Right lobe of liver (tissue), 6 donors: ENCODE measurements around the gene KCNAB1. TPM values are rescaled to one million over a fixed set of nuclear protein-coding genes. Genes with fewer than 3 reads are reported as not detected.
A peak's percentile ranks its signal among the peaks of the same experiment; 100 is the strongest.

Source experiments
- ATAC-seq, 4 donors: fragments of 200-7000 bp; cut with Tn5 transposase; one replicate each; pipeline ENCODE4 v1.9.1; 2020; ENCODE audit warnings: mild to moderate bottlenecking in 4 of 4, moderate library complexity in 4 of 4
- DNase-seq, 3 donors: peaks; one replicate each; pipeline ENCODE4 v3.0.0-alpha.2; 2020
- H3K27ac ChIP-seq, 3 donors: fragments of 200-600 bp; one replicate each; pipeline ENCODE4 v1.8.0; 2022
- H3K27me3 ChIP-seq, 2 donors: fragments of 200-600 bp; one replicate each; pipeline ENCODE4 v1.8.0; 2022
- H3K36me3 ChIP-seq, 4 donors: fragments of 200-600 bp; sonication (generic) in 1 of 4; one replicate each; pipeline versions ENCODE4 v1.5.1 to v1.8.0; 2017 to 2022; ENCODE audit warnings: control low read depth in 1 of 4
- H3K4me1 ChIP-seq, 4 donors: fragments of 200-600 bp; sonication (generic) in 1 of 4; one replicate each; pipeline versions ENCODE4 v1.5.1 to v1.8.0; 2017 to 2022; ENCODE audit warnings: control low read depth in 1 of 4
- H3K4me3 ChIP-seq, 3 donors: fragments of 200-600 bp; one replicate each; pipeline ENCODE4 v1.8.0; 2022
- H3K9me3 ChIP-seq, 4 donors: fragments of 200-600 bp; sonication (generic) in 1 of 4; one replicate each; pipeline versions ENCODE4 v1.5.1 to v1.8.0; 2017 to 2022; ENCODE audit warnings: control low read depth in 1 of 4
- POLR2A ChIP-seq: fragments of 450-650 bp; IDR thresholded peaks from one replicate; pipeline ENCODE4 v1.6.1; 2017; ENCODE audit warnings: antibody characterized with exemption, mild to moderate bottlenecking
- WGBS: methylation state at CpG from one replicate; pipeline ENCODE4 v1.1.6; 2018; ENCODE audit warnings: low coverage, low lambda C conversion rate; ENCODE audit not compliant: insufficient coverage; ENCODE audit errors: missing lambda C conversion rate; 5-methylcytosine and 5-hydroxymethylcytosine counted together
- intact Hi-C, 2 donors: fragments of 100-400 bp; cut with DNase I; formaldehyde crosslinking; loops; one replicate each; pipeline versions ENCODE4 v1.11.2 to v1.14.1; 2022
- total RNA-seq, 6 experiments: library from RNA; depleted of rRNA in 2 of 6; stranded (reverse); fragments of >200 nt in 2 of 6; fragmentation: NEBNext Ultra II Directional in 3 of 6; extraction: Animal tissue kit (Norgen Biotek cat#: 25700) in 3 of 6; gene quantifications; one replicate each; pipeline versions ENCODE4 v1.1.0 to v1.2.4, GENCODE V29; 2016 to 2023
- TF ChIP-seq, protein P1 (sequence below), 4 donors: fragments of 200-600 bp in 3 of 4; fragments of 450-650 bp in 1 of 4; IDR thresholded peaks; one replicate each; pipeline versions ENCODE4 v1.5.1 to v1.8.0; 2016 to 2022; ENCODE audit warnings: antibody characterized with exemption in 4 of 4, mild to moderate bottlenecking in 2 of 4
- donor health status: DM: no; HTN: yes; CAD: no.
- donor health status: DM: no; HTN: no; CAD: no.
- donor health status: DM: no; HTN: no; CAD: no.
- donor health status: DM: no; HTN: yes; CAD: no.
- donor health status: DM: no; HTN: yes; CAD: no.

KCNAB1 gene
- total RNA-seq, 6 experiments from 2014 or later: 0.15 to 1.8 (median 0.64) TPM; not detected in 2

DNA sequence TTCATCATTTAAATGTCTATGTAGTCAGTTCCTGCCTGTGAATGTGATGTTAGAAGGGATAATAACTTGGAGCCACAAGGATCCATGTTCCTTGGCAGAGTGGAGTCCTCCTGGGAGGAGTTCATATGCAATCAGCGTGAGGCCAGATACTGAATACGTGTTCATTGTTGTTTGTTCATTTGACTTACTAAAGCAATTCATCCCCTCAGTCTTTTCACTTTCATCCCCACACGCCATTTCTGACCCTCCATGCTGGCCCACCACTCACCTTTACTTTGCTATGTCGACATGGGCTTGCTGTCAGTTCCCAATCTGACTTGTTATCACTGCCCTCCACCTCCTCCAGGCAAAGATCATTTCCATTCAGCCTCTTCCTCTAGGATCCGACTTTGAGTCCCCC, 342.7 kb downstream of the KCNAB1 start:
- DNase-seq (no peak), ATAC-seq (no peak)
- H3K36me3 ChIP-seq: no peaks in the 10 kb centered on the region
- WGBS: 67% methylated on average over 5 of the region's 5 CpGs
- TF ChIP-seq, protein P1, sequence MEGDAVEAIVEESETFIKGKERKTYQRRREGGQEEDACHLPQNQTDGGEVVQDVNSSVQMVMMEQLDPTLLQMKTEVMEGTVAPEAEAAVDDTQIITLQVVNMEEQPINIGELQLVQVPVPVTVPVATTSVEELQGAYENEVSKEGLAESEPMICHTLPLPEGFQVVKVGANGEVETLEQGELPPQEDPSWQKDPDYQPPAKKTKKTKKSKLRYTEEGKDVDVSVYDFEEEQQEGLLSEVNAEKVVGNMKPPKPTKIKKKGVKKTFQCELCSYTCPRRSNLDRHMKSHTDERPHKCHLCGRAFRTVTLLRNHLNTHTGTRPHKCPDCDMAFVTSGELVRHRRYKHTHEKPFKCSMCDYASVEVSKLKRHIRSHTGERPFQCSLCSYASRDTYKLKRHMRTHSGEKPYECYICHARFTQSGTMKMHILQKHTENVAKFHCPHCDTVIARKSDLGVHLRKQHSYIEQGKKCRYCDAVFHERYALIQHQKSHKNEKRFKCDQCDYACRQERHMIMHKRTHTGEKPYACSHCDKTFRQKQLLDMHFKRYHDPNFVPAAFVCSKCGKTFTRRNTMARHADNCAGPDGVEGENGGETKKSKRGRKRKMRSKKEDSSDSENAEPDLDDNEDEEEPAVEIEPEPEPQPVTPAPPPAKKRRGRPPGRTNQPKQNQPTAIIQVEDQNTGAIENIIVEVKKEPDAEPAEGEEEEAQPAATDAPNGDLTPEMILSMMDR (IDR thresholded peaks at IDR 0.05): no peak
- no peak for TF ChIP-seq POLR2A
- H3K9me3 ChIP-seq: no peaks in the 10 kb centered on the region
- H3K4me1 ChIP-seq: no peaks in the 10 kb centered on the region
- no peak overlapping the region for H3K27ac ChIP-seq
- no peak overlapping the region for H3K4me3 ChIP-seq
- intact Hi-C loops: no loop called here
- H3K27me3 ChIP-seq: no peaks in the 10 kb centered on the region

DNA sequence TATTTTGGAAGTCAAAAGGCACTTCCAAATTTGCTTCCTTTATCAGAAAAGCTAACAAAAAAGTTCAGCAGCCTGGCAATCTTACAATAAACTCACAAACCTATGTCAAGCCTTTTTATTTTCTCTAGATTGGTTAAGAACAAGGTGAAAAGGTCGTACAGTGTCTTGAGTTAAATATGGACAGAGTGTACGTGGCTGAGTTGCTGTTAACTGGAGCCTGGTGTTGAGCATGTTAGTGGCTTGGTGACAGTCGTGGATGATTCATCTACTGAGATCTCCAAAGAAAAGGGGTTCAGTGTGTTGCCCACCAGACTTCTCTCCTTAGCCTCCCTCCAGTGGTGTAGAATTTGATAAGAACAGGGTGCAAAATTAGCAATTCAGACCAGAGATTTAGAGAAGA, 344.8 kb downstream of the KCNAB1 start:
- Histone ChIP-seq H3K36me3 (no peaks in the 10 kb centered on the region), H3K27ac (no peak overlapping the region), H3K4me1 (no peaks in the 10 kb centered on the region), H3K27me3 (no peaks in the 10 kb centered on the region), H3K9me3 (no peaks in the 10 kb centered on the region), H3K4me3 (no peak overlapping the region)
- no peak for DNase-seq
- no peak for ATAC-seq
- WGBS: 32% methylated on average over 3 of the region's 3 CpGs
- intact Hi-C loops: no loop called here
- TF ChIP-seq, protein P1 (IDR thresholded peaks at IDR 0.05): no peak
- TF ChIP-seq POLR2A: no peak

DNA sequence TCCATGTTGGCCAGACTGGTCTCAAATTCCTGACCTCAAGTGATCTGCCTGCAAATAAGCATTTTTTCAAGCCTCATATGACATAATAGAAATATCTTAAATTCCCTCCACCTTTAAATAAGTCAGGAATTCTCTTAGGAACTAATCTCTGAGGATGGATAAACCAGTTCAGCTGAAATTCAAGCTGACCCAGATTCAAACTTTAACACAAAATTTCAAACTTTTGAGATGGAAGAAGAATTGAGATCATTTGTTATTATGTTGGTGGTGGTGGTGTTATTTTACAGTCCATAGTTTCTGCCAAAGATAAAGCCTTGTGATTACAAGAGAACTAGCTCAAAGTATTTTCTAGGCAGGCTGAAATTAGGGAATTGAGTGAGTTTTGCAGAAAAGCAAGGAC, 349.1 kb downstream of the KCNAB1 start:
- TF ChIP-seq POLR2A: no peak
- Histone ChIP-seq H3K36me3 (no peaks in the 10 kb centered on the region), H3K4me1 (no peaks in the 10 kb centered on the region), H3K4me3 (no peak overlapping the region), H3K9me3 (no peaks in the 10 kb centered on the region), H3K27ac (no peak overlapping the region), H3K27me3 (no peaks in the 10 kb centered on the region)
- intact Hi-C loops: no loop called here
- ATAC-seq (no peak), DNase-seq (no peak)

DNA sequence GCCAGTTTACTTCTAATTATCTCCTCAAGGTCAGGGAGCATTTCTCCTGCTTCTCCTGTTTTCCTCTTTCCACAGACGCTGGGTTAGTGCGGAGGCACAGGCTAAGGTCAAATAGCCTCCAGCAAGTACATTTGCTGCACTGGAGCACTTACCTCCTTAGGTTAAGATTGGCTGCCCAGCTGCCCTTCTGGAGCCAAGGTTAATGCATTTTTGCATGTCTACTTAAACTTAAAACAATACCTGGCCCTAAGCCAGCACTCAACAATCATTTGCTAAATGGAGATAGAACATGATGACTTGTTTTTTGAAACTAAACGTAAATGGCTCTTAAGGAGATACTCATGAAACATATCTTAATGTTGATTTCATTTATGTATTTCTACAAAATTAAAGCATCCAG, 351.1 kb downstream of the KCNAB1 start:
- Histone ChIP-seq H3K4me1 (no peaks in the 10 kb centered on the region), H3K27me3 (no peaks in the 10 kb centered on the region), H3K27ac (no peak overlapping the region), H3K4me3 (no peak overlapping the region), H3K9me3 (no peaks in the 10 kb centered on the region), H3K36me3 (no peaks in the 10 kb centered on the region)
- WGBS: 52% methylated on average over 3 of the region's 3 CpGs
- no peak for DNase-seq
- intact Hi-C loops: no loop called here
- peak in 2 of 4 donors; percentile 45 to 46 for ATAC-seq
- TF ChIP-seq, protein P1 (IDR thresholded peaks at IDR 0.05): no peak
- no peak for TF ChIP-seq POLR2A

DNA sequence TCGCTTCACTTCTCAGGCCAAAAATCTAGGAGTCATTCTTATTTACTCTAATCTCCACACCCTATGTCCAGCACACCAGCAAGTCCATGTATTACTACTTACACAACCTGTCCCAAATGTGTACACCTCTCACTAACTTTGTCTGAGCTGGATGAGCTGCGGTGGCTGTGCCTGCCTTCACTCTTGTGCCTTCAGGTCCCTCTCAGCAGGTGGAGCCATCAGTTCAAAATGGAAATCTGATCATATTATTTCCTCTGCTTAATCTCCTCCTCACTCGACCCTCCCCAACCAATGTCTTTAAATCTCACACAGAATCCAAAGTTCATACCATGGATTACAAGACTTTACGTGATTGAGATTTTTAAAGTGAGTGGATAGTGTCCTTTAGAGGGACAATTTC, 351.8 kb downstream of the KCNAB1 start:
- H3K4me1 ChIP-seq: no peaks in the 10 kb centered on the region
- no peaks in the 10 kb centered on the region for H3K9me3 ChIP-seq
- DNase-seq (no peak), ATAC-seq (no peak)
- intact Hi-C loops: no loop called here
- H3K27ac ChIP-seq: no peak overlapping the region
- H3K4me3 ChIP-seq: no peak overlapping the region
- TF ChIP-seq, protein P1 (IDR thresholded peaks at IDR 0.05): no peak
- TF ChIP-seq POLR2A: no peak
- no peaks in the 10 kb centered on the region for H3K27me3 ChIP-seq
- no peaks in the 10 kb centered on the region for H3K36me3 ChIP-seq
- 70% methylated on average over 4 of the region's 4 CpGs for WGBS
